Activated CD4-positive, CD25-positive, alpha-beta regulatory T cell treated with anti-CD3 and anti-CD28 coated beads, Interleukin-2, amount 50 U/mL, for 24 hours (primary cell): ENCODE measurements around the gene IMMP2L.
"Not testable (repeated sequence)": the region's sequence is repeated elsewhere in the genome, so short reads cannot be mapped to it uniquely, and the experiment has no call there.

Experiments
- ATAC-seq, 2 donors: fragments of 150-1000 bp; cut with Tn5 transposase; one replicate each; pipeline ENCODE4 v1.10.0; 2021; ENCODE audit warnings: mild to moderate bottlenecking in 1 of 2, moderate library complexity in 1 of 2

IMMP2L gene

GRCh38 chr7:111505422-111505821 lies 56.9 kb downstream of the IMMP2L start:
- not testable (repeated sequence) for ATAC-seq

- not testable (repeated sequence) for ATAC-seq
These were observed 60.5 kb downstream of the IMMP2L start for GRCh38 chr7:111501799-111502198.

- ATAC-seq, result peak; percentile 62 to 76
These were observed 63.3 kb downstream of the IMMP2L start for GRCh38 chr7:111499027-111499426.

GRCh38 chr7:111498391-111499007 lies 63.8 kb downstream of the IMMP2L start:
- ATAC-seq, result no peak

- ATAC-seq, result no peak
These were observed 67.0 kb downstream of the IMMP2L start for GRCh38 chr7:111495173-111495810.

GRCh38 chr7:111492234-111492633 lies 70.1 kb downstream of the IMMP2L start:
- ATAC-seq, result no peak

- no peak for ATAC-seq
These were observed 75.7 kb downstream of the IMMP2L start for GRCh38 chr7:111486472-111487142.

GRCh38 chr7:111485701-111486380 lies 76.5 kb downstream of the IMMP2L start:
- no peak for ATAC-seq

- ATAC-seq, result no peak
These were observed 79.2 kb downstream of the IMMP2L start for GRCh38 chr7:111483078-111483477.

- no peak for ATAC-seq
These were observed 84.6 kb downstream of the IMMP2L start for GRCh38 chr7:111477462-111478225.

GRCh38 chr7:111476586-111477293 lies 85.6 kb downstream of the IMMP2L start:
- no peak for ATAC-seq

GRCh38 chr7:111475959-111476358 lies 86.3 kb downstream of the IMMP2L start:
- ATAC-seq, result no peak

- ATAC-seq, result no peak
These were observed 86.9 kb downstream of the IMMP2L start for GRCh38 chr7:111475419-111475748.

GRCh38 chr7:111474723-111475418 lies 87.4 kb downstream of the IMMP2L start:
- no peak for ATAC-seq

- no peak for ATAC-seq
These were observed 88.7 kb downstream of the IMMP2L start for GRCh38 chr7:111473449-111474198.

- ATAC-seq, result no peak
These were observed 91.3 kb downstream of the IMMP2L start for GRCh38 chr7:111470998-111471397.

GRCh38 chr7:111469894-111470293 lies 92.4 kb downstream of the IMMP2L start:
- ATAC-seq, result not testable (repeated sequence)

- not testable (repeated sequence) for ATAC-seq
These were observed 96.5 kb downstream of the IMMP2L start for GRCh38 chr7:111465774-111466173.

- no peak for ATAC-seq
These were observed 101.6 kb downstream of the IMMP2L start for GRCh38 chr7:111460695-111461094.

GRCh38 chr7:111459757-111460280 lies 102.5 kb downstream of the IMMP2L start:
- ATAC-seq, result no peak
